Lower leg skin (tissue), 3 donors: ENCODE measurements around the gene SLC25A24.

Experiments
- CTCF ChIP-seq, 3 donors: fragments of 450-650 bp; IDR thresholded peaks; one replicate each; pipeline ENCODE4 v1.5.1; 2016; ENCODE audit warnings: antibody characterized with exemption in 3 of 3, mild to moderate bottlenecking in 3 of 3, moderate library complexity in 2 of 3
- POLR2A ChIP-seq, 2 donors: fragments of 450-650 bp; IDR thresholded peaks; one replicate each; pipeline ENCODE4 v1.6.1; 2016 to 2017; ENCODE audit warnings: antibody characterized with exemption in 2 of 2, mild to moderate bottlenecking in 1 of 2, moderate library complexity in 1 of 2

GRCh38 chr1:108141621-108142020, 58.5 kb downstream of the SLC25A24 start:
- TF ChIP-seq CTCF (IDR thresholded peaks at IDR 0.05) (no peak), POLR2A (IDR thresholded peaks at IDR 0.05) (no peak)
